Nephron (organoid): ENCODE data around the gene SLC38A5.
A peak's percentile ranks its signal among the peaks of the same experiment; 100 is the strongest.
"Not testable (repeated sequence)": the region's sequence is repeated elsewhere in the genome, so short reads cannot be mapped to it uniquely, and the experiment has no call there.

Source experiments
- H3K27ac Mint-ChIP-seq, 3 experiments: 2 replicates each; pipeline ENCODE4 v1.8.0; 2020; ENCODE audit warnings: mixed read lengths in 3 of 3, mild to moderate bottlenecking in 2 of 3, moderate library complexity in 1 of 3
- H3K27me3 Mint-ChIP-seq: 2 replicates; pipeline ENCODE4 v1.8.0; 2021; ENCODE audit warnings: low read depth, mild to moderate bottlenecking, moderate library complexity, mixed read lengths
- H3K36me3 Mint-ChIP-seq: 2 replicates; pipeline ENCODE4 v1.8.0; 2020; ENCODE audit warnings: low read depth, mixed read lengths
- H3K4me1 Mint-ChIP-seq: 2 replicates; pipeline ENCODE4 v1.8.0; 2020; ENCODE audit warnings: mixed read lengths
- H3K4me3 Mint-ChIP-seq, 3 experiments: 2 replicates each; pipeline ENCODE4 v1.8.0; 2020; ENCODE audit warnings: mild to moderate bottlenecking in 3 of 3, mixed read lengths in 3 of 3, moderate library complexity in 2 of 3
- H3K9me3 Mint-ChIP-seq: 2 replicates; pipeline ENCODE4 v1.8.0; 2020; ENCODE audit warnings: mixed read lengths
- CTCF ChIP-seq, 3 experiments: fragments of 200-600 bp; sonication (generic); IDR thresholded peaks; one replicate each; pipeline ENCODE4 v1.5.0; 2021; ENCODE audit warnings: antibody characterized with exemption in 3 of 3; ENCODE audit not compliant: unreplicated experiment in 3 of 3

SLC38A5 gene

DNA sequence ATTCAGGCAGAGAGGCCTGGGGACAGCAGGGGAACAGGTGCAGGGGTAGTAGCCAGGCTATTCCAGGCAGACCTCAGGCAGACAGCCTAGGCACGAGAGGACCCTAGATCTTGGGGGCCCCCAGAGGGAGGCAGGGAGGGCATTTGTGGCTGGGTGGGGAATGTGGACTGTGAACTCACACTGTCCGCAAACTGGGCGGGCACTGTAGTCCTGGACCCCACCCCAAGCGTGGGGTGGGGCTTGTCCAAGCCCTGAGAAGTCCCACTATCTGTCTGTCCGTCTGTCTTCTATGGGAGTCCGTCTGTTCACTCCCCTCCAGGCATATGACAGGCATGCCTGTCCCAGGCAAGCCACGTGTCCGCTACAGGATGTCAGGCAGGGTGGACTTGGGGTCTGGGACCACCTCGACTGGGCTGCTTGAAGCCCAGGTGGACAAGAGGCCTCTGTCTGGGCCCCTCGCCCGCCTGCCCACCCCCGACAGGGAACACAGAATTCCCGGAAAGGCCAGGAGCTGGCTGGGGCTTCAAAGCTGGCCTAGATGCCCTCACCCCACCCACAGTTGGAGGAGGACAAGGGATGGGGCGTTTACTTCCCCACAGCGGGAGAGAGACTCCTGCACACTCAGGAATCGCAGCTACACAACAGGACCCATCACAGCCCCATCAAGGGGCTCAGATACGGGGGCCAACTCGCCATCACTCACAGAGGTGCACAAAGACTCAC, at the start of gene SLC38A5:
TSS of gene SLC38A5 (minus strand) at position 151 of the 723 bp plus-strand sequence. CDS start 2,336 bp downstream, outside the sequence.
- TF ChIP-seq CTCF (IDR thresholded peaks at IDR 0.05; ENCODE audit: unreplicated experiment in 3 of 3): no peak
- Mint-ChIP-seq H3K4me1 (peaks cover 36% of the 10 kb centered on the region), H3K36me3 (no peaks in the 10 kb centered on the region), H3K27me3 (peaks cover 17% of the 10 kb centered on the region), H3K27ac (peak within 1 kb of the TSS in 1 of 3 experiments; percentile 15), H3K4me3 (peak within 1 kb of the TSS; percentile 44 to 77 (median 63)), H3K9me3 (peaks cover 13% of the 10 kb centered on the region)

- H3K27ac Mint-ChIP-seq, H3K36me3 Mint-ChIP-seq, H3K27me3 Mint-ChIP-seq, H3K9me3 Mint-ChIP-seq, H3K4me3 Mint-ChIP-seq, H3K4me1 Mint-ChIP-seq: not testable (repeated sequence)
Measured at GRCh38 chrX:48519481-48519880, 49.4 kb upstream of the SLC38A5 start.

DNA sequence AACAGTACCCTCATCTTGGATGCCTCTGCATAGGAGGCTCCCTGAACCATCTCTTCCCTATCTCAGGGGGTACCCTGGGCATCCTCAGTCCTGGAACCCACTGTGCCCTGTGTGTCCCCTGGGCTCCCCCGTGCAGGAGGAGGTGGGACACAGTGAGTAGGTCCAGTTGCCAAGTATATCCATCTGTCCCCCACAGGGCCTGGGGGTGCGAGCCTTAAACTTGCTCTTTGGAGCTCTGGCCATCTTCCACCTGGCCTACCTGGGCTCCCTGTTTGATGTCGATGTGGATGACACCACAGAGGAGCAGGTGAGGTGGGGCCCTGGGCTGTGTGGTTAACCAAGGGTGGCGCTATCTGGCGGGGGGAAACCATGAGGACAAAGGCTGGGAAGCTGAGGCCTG, 46.9 kb upstream of the SLC38A5 start:
- H3K9me3 Mint-ChIP-seq: peaks cover 15% of the 10 kb centered on the region
- H3K4me1 Mint-ChIP-seq: no peaks in the 10 kb centered on the region
- H3K27me3 Mint-ChIP-seq: no peaks in the 10 kb centered on the region
- peaks cover 4% of the 10 kb centered on the region for H3K36me3 Mint-ChIP-seq
- no peak overlapping the region for H3K27ac Mint-ChIP-seq
- no peak overlapping the region for H3K4me3 Mint-ChIP-seq
- no peak for TF ChIP-seq CTCF (IDR thresholded peaks at IDR 0.05; ENCODE audit: unreplicated experiment in 3 of 3)

GRCh38 chrX:48516285-48516684, 46.2 kb upstream of the SLC38A5 start:
- Mint-ChIP-seq H3K27ac (no peak overlapping the region), H3K27me3 (no peaks in the 10 kb centered on the region), H3K4me3 (no peak overlapping the region), H3K36me3 (peaks cover 4% of the 10 kb centered on the region), H3K9me3 (peaks cover 18% of the 10 kb centered on the region), H3K4me1 (no peaks in the 10 kb centered on the region)
- no peak for TF ChIP-seq CTCF (IDR thresholded peaks at IDR 0.05; ENCODE audit: unreplicated experiment in 3 of 3)

GRCh38 chrX:48515842-48516241, 45.8 kb upstream of the SLC38A5 start:
- Mint-ChIP-seq H3K27ac (no peak overlapping the region), H3K36me3 (peaks cover 4% of the 10 kb centered on the region), H3K4me1 (no peaks in the 10 kb centered on the region), H3K27me3 (no peaks in the 10 kb centered on the region), H3K4me3 (no peak overlapping the region), H3K9me3 (peaks cover 17% of the 10 kb centered on the region)
- no peak for TF ChIP-seq CTCF (IDR thresholded peaks at IDR 0.05; ENCODE audit: unreplicated experiment in 3 of 3)

- Mint-ChIP-seq H3K4me1 (no peaks in the 10 kb centered on the region), H3K9me3 (peaks cover 15% of the 10 kb centered on the region), H3K27ac (no peak overlapping the region), H3K4me3 (no peak overlapping the region), H3K27me3 (no peaks in the 10 kb centered on the region), H3K36me3 (peaks cover 4% of the 10 kb centered on the region)
- TF ChIP-seq CTCF (IDR thresholded peaks at IDR 0.05; ENCODE audit: unreplicated experiment in 3 of 3): no peak
Measured at GRCh38 chrX:48514868-48515460, 44.9 kb upstream of the SLC38A5 start.
